Posterior vena cava (tissue), 2 donors: ENCODE measurements around the gene NEK2. TPM values are rescaled to one million over a fixed set of nuclear protein-coding genes. Genes with fewer than 3 reads are reported as not detected.
"Not testable (repeated sequence)": the region's sequence is repeated elsewhere in the genome, so short reads cannot be mapped to it uniquely, and the experiment has no call there.

ENCODE experiments used
- DNase-seq: peaks from one replicate; pipeline ENCODE4 v3.0.0-alpha.2; 2020; ENCODE audit warnings: low spot score
- intact Hi-C, 2 donors: fragments of 100-400 bp; cut with DNase I; formaldehyde crosslinking; loops; one replicate each; pipeline versions ENCODE4 v1.14.1 to v1.14.2; 2022 to 2023
- long read RNA-seq, 2 donors: library from polyadenylated mRNA; unstranded; transcript quantifications; one replicate each; pipeline ENCODE4 v2.0.0, GENCODE V29; 2020 to 2021
- total RNA-seq, 2 donors: library from RNA; stranded (reverse); fragmentation: NEBNext Ultra II Directional; extraction: Animal tissue kit (Norgen Biotek cat#: 25700); gene quantifications; one replicate each; pipeline ENCODE4 v1.2.1, GENCODE V29; 2021
- donor health status: DM: yes; HTN: yes; CAD: no.
- donor health status: DM: yes; HTN: yes; CAD: no.

The NEK2 gene
- not detected for total RNA-seq
- long read RNA-seq, donor 1, result 0 reads
- long read RNA-seq, donor 2, result 0 reads

DNA sequence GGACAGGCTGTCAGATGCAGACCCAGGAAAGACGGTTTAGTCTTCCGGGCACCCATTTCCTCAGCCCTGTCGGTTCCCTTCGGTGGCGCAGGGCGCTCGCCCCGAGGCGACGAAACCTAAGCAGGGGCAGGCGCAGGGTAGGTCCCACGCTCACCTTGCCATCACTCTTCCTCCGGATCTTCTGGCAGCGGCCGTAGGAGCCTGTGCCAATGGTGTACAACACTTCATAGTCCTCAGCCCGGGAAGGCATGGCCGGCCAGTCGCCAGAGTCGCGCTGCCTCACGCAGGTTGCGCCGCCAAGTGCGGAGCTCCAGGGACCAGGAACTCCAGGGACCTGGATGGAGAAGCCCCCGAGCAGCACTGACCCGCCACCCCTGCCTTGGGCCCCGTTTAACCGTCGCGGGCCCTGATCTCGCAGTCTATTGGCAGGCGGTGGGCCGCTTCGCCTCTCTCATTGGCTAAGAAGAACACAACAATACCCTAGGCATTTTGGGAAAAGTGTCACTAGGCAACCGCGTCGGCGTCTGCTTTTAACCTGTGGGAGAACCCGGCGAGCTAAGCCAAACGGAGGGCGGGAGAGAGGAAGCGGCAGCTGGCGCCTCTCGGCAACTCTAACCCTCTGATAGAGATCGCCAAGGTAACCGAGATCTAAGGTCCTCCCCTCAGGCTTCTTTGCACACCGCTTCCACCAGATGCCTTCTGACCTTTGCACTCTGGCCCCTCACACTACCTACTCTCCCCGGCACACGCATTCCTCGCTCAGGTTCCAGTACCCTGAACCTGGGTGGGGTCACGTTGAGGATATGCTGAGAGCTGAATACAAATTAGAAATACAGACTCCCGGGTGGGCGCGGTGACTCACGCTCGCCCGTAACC, at the start of gene NEK2:
Gene NEK2 (minus strand): TSS at position 392 of the 876 bp plus-strand sequence. CDS start 142 bp downstream, at position 250.
- intact Hi-C loops, result no loop called here
- DNase-seq, result peak; percentile 95

DNA sequence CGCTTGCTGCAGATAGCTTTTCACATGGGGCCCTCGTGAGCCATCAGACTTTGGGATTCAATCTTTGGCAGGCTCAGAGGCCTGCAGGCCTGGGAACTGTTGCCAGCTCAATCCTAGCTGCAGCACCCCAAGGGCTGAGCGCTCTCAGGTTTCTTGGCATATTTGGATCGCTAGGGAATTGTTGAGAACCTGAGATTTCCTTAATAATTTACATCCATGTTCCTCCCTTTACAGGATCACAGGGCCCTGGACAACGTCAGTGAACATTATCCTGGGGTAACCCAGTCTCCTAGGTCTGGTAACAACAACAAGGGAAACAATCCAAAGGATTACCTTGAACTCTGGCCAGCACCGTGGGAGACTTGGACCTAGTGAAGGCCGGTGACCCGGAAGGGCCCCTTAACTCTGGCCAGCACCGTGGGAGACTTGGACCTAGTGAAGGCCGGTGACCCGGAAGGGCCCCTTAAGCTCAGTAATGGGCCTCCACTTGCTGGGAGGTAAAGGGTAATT, 49.3 kb upstream of the NEK2 start:
- intact Hi-C loops, result no loop called here
- DNase-seq, result no peak

DNA sequence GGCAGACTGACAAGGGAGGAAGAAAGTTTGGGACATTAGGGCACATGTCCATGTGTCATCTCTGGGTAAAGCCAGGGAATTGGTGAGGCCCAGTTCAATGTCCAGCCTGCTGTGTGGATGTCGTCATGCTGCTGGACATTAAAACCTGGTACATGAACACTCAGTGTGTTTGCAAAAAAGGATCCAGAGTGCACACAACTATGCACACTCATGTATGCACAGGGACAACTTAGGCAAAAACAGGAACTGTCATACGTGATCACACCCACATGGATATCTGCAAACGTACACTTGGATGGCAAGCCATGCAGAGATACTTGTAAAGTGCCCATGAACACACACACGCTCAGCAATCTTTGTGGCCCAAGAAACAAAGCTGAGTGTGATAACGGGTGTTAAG, 47.9 kb upstream of the NEK2 start:
- intact Hi-C loops, result no loop called here
- DNase-seq, result no peak

DNA sequence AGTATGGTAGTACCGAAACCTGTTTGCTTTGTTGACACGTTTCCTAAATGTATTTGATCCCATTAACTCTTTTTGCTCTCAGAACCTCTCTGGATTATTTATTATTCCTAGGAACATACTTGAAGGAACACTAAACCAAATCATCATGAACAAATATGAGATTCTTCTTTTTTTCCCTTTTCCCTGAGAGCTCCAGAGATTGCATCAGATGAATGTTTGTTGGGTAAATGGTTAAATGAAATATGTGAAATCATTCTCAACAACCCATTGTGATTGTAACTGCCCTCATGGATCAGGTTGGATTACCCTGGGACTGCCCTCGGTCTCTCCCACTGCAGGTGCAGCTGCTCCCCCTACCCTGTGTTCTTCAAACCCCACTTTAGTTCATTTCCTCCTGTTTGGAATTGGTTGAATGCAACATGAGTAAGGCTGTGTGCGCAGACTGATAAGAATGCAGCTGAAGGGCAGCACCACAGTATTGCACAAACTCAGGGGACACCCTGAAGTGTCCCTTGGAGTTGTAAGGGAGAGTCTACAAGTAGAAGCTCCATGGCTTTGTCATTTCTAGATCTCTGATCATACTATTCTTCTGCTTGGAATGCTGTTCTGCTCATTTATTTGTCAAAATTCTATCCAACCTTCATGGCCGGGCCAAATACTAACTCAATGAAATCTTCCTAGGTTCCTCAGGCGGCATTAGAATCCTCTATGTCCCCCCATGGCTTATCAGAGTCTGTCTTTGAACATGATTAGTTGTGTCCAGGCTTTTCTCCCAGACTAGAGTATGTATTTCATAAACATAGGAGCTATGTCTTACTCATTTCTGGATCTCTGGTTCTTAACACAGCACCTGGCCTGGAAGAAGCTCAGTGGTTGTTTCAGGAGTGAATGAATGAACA, 47.1 kb upstream of the NEK2 start:
- DNase-seq, result no peak
- intact Hi-C loops, result no loop called here

DNA sequence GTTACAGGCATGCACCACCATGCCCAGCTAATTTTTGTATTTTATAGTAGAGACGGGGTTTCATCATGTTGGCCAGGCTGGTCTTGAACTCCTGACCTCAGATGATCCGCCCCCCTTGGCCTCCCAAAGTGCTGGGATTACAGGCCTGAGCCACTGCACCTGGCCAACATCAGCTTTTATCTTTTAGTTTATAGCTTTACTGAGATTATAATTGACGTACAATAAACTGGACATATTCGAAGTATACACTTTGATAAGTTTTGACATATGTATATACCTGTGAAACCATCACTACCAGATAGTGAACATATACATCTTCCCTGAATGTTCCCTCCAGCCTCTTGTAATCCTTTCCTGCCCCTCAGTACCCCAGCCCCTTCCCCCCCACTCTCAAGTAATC, 41.1 kb upstream of the NEK2 start:
- intact Hi-C loops, DNase-seq: not testable (repeated sequence)

DNA sequence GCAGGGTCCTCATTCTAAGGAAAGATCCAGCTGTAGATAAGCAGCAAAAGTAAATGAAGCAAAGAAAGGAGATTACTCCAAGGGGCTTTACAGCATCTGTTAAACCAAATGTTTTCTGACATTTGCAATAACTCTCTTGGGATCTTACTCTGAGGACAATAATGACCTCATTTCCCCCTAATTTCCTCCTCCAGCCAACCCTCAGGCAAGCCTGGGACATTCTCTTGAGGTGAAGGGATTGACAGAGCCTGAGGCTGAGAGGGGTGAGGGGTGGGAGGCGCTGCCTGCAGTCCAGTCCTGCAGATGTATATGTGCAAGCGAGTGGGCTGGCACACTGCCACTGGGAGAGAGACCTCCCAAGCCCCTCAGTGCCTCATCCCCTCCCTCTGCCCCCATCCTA, 40.5 kb upstream of the NEK2 start:
- DNase-seq, result no peak
- intact Hi-C loops, result no loop called here

DNA sequence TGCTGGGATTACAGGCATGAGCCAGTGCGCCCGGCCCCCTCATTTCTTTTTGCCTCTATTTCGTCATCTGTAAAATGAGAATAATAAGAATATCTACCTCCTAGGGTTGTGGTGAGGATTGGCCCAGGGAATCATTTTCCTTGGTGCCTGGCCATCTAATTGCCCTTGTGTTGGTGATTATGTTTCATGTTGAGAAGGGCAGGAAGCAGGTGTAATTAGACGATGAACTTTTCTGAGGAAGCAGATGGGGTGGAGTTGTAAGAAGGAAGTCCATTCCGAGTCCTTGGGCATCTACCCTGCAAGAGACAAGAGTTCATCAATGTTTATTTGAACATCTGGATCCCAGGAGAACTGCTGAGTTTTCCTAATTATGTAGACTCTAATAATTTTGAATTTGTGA, 38.7 kb upstream of the NEK2 start:
- intact Hi-C loops, result no loop called here

DNA sequence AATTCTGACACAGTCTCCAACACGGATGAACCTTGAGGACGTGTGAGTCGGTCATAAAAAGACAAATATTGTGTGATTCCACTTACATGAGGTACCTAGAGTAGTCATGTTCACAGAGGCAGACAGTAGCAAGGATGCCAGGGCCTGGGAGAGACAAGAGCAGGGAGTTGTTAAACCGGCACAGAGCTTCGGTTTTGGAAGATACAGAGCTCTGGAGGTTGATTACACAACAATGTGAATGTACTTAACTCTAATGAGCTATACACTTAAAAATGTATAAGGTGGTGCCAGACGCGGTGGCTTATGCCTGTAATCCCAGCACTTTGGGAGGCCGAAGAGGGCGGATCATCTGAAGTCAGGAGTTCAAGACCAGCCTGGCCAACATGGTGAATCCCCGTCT, 37.8 kb upstream of the NEK2 start:
- intact Hi-C loops, result no loop called here
- no peak for DNase-seq

More for the DNA sequence above, 38.7 kb upstream of the NEK2 start:
- DNase-seq, result no peak

DNA sequence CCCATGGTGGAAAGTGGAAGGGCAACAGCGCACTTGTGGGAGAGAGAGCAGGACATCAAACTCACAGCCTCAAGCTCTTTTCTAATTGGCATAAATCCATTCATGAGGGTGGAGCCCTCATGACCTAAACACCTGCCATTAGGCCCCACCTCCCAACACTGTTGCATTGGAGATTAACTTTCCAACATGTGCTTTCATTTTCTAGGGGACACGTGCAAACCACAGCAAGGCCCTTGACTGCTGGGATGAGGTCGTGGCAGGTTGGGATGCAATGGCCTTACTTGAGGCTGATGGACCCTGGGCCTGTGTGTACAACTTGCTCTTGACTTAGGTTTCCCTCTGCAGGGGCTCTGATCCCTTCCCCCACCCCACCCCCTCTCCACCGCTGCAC, 35.9 kb upstream of the NEK2 start:
- no peak for DNase-seq
- intact Hi-C loops, result no loop called here

DNA sequence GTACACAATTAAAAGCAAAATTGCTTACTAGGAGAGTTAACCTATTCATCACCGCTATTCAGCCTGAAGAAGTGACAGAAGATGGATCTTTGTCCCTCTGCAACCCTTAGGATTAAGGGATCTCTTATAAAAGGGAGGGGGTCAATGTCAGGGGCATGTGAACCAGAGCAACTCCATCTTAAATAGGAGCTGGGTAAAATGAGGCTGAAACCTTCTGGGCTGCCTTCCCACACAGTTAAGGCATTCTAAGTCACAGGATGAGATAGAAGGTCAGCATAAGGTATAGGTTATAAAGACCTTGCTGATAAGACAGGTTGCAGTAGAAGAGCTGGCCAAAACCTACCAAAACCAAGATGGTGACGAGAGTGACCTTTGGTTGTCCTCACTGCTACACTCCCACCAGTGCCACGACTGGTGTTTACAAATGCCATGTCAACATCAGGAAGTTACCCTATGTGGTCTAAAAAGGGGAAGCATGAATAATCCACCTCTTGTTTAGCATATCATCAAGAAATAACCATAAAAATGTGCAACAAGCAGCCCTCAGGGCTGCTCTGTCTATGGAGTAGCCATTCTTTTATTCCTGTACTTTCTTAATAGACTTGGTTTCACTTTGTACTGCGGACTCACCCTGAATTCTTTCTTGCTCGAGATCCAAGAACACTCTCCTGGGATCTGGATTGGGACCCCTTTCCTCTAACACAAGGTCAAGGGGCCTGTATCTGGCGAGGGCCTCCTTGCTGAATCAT, 35.3 kb upstream of the NEK2 start:
- DNase-seq, result no peak
- intact Hi-C loops, result no loop called here

DNA sequence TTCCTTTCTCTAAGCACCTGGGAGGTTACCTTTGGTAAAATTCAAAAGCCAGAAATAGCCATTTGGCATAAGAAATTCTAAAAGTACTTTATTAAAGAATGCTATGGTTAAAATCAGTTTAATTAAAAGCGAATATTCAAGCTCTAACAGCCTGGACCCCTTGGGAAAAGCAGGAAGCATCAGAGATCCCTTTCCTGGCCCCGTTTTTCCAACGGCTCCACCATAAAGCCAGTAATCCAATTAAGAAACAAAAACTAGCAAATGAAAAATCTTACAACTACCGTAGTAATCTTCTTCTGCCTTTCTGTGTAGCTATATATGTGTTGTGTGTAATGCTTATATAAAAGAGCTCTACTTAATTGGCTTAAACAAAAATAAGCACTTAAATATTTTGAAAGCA, 33.5 kb upstream of the NEK2 start:
- no peak for DNase-seq
- intact Hi-C loops, result no loop called here

DNA sequence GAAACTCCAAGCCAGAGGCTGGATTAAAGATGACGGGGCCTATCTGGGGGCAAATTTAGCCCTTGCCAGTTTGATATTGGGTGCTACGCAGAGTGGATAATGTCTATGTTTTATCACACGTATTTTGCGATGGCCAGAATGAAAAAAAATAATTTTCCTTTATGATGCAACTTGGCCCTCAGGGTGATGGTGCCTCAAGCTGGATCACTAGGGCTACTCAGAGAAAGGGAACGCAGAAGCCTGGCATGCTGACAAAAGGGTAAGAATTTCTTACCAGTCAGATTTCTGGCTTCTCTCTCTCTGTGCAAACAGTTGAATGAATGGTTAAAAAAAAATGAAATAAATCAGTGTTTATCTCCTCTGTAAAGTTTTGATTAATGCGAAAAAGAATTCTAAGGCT, 32.6 kb upstream of the NEK2 start:
- intact Hi-C loops, result no loop called here
- no peak for DNase-seq

DNA sequence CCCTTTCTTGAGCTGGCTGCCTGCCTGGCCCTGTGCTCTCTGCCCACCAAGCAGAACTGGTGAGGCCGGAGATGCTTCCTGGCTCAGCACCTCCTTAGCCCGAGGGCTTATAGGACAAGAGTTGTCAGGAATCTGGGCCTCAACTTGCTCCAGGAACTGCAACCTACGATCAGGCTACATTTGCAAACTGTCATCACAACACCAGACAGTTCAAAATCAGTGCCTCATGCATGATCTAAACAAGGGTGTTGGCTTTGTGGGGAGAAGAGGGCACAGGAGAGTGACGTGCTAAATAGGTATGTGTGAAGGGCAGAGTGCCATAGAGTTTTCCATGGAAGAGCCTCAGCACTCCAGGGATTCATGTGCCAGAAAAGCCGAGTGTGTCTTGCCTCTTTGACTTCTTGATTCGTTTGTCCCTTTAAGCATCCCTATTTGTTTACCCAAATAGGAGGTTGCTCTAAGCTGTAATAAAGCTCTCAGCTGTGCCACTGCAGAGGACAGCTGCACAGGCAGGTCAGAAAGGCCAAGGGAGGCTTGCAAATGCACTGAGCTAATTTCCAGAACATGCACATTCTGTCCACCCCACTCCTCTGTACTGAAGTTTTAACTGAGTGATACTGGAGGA, 30.2 kb upstream of the NEK2 start:
- intact Hi-C loops, result no loop called here
- no peak for DNase-seq

DNA sequence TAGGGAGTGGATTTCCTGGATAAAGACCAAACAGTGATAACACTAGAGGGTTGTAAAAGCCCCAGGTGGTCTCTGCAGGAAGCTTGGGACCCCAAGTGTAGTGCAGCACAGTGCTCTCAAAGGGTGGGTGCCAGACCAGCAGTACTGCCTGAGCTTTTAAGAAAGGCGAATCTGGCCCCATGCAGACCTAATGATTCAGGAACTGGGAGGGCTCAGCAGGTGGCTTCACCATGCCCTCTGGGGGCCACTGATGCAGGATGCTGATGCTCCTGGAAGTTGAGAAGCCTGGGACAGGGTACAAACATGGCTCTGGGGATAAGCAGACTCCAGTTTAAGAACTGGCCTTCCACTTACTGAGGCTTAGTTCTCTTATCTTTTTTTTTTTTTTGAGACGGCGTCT, 29.1 kb upstream of the NEK2 start:
- intact Hi-C loops, result loop anchor here in 1 of 2 donors (5.0 kb wide), 1 partner anchor 878 kb away; no protein-coding TSS in a partner anchor
- DNase-seq, result no peak

DNA sequence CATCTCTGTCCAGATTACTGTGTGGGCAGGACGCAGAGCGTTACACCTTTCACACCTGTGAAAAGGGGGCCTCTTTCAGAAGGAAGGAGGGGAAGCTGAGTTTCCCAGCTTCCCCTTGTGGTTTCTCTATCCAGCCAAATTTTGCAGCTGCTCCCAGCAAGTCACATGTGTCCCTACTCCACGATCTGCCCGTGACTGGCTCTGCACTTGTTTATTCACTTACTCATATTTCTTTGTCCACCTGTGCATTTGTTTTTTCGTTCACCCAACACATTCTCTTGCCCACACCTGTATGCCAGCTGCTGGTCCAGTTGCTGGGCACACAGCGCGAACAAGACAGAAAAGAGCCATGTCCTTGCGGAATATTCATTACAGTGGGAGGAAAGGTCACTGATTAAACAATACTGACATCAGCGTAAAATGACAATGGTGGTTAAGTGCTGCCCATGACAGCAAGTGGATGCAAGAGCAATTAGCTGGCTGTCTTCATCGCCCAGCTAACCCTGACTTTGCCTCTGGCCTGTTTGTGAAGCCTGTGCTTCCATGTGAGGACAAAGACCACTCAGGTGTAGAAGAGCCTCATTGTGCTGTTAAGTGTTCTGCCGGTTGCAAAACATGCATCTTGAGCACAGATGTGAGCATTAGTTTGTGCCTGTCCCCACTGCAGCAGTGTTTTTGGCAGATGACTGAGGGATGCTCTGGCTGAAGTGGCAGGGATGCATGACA, 28.6 kb upstream of the NEK2 start:
- intact Hi-C loops, result loop anchor here in 1 of 2 donors (5.0 kb wide), 1 partner anchor 878 kb away; no protein-coding TSS in a partner anchor
- no peak for DNase-seq

DNA sequence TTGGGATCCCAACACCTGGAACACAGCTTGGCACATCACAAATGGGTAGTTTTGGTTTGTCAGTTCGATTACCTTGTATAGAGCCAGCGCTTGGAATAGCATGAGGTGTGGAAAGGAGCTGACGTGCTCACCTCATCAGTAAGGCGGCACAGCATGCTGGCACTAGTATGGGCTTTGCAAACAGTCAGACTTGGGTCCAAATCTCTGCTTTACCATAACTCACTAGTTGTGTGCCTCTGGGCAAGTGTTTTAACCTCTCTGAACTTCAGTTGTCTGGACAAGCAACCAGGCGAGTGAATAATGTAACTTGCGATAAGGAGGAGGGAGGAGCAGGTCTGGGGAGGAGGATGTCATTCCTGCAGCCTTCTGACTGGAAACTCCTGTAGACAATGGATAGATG, 26.3 kb upstream of the NEK2 start:
- intact Hi-C loops, result loop anchor here in 1 of 2 donors (5.0 kb wide), 1 partner anchor 881 kb away; no protein-coding TSS in a partner anchor
- DNase-seq, result no peak

DNA sequence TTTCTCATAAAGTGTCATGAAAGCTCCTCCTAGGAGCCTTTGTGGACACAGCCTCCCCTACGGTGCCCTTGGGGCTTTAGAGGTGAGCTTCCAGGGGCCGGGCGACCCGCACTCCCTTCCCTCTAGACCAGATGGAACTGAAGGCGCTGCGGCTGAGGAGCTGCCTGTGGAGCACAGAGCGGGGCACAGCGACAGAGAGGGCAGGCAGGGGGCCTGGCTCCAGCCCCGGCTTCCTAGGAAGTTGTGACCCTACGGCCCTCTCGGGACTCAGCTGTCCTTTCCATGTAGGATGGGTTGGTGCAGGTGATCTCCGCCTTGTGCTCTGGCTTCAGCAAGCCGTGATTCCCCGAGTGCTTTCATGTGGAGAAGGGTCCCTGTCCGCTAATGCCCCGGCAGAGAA, 23.6 kb upstream of the NEK2 start:
- no peak for DNase-seq
- intact Hi-C loops, result loop anchor here in 1 of 2 donors (10.0 kb wide), 1 partner anchor 136 kb away; the partner anchor contains the start of gene LPGAT1
